AG04450 (cell line): ENCODE measurements around the gene CLCN1. TPM values are rescaled to one million over a fixed set of nuclear protein-coding genes. Genes with fewer than 3 reads are reported as not detected.

Experiments used
- CTCF ChIA-PET: fragments of 300-600, 350-600 bp; formaldehyde crosslinking; extraction: SDS; loops from one replicate; lab custom pipeline; 2022; ENCODE audit warnings: antibody characterized with exemption, inconsistent platforms; lab: Charles Lee
- POLR2A ChIA-PET: fragments of 350-600 bp; formaldehyde crosslinking; extraction: SDS; loops from one replicate; lab custom pipeline; 2021; ENCODE audit warnings: antibody characterized with exemption, inconsistent platforms; lab: Yijun Ruan, JAX
- DNase-seq: peaks from one replicate; pipeline ENCODE4 v3.0.0-alpha.2; 2011; ENCODE audit warnings: low read depth, low spot score
- H3K27ac ChIP-seq: one replicate; pipeline ENCODE4 v1.5.1; 2012; ENCODE audit warnings: low read depth, low read length, control low read depth
- H3K27me3 ChIP-seq: one replicate; pipeline ENCODE4 v1.6.0; 2012; ENCODE audit warnings: low read length; ENCODE audit not compliant: control insufficient read depth, insufficient read depth
- H3K4me3 ChIP-seq: 2 replicates; pipeline ENCODE4 v1.5.1; 2011; ENCODE audit warnings: mild to moderate bottlenecking, low read depth, low read length, control low read depth
- H3K9me3 ChIP-seq: 2 replicates; pipeline ENCODE4 v1.5.1; 2012; ENCODE audit warnings: low read length; ENCODE audit not compliant: control insufficient read depth, insufficient read depth
- CTCF ChIP-seq: IDR thresholded peaks from 2 replicates; pipeline ENCODE4 v1.5.1; 2011; ENCODE audit warnings: low read depth, low read length, control low read depth, inconsistent platforms
- polyA plus RNA-seq: library from polyadenylated mRNA; depleted of rRNA; stranded (reverse); fragments of >200 nt; gene quantifications from 2 replicates; pipeline ENCODE4 v1.2.3, GENCODE V29; 2011

CLCN1 gene
- polyA plus RNA-seq, 1 experiment, result not detected

GRCh38 chr7:143347950-143348349 is 32.0 kb downstream of the CLCN1 start:
- Histone ChIP-seq H3K27ac (no peak overlapping the region), H3K9me3 (no peaks in the 10 kb centered on the region; the same call in 1 of the 2 replicates), H3K27me3 (peaks cover 39% of the 10 kb centered on the region), H3K4me3 (no peak overlapping the region)
- POLR2A ChIA-PET, result no interaction called here
- CTCF ChIA-PET, result no interaction called here
- DNase-seq, result no peak
- no peak for TF ChIP-seq CTCF

- H3K27me3 ChIP-seq, result peaks cover 35% of the 10 kb centered on the region
- no peak overlapping the region for H3K27ac ChIP-seq
- DNase-seq, result no peak
- no peak overlapping the region for H3K4me3 ChIP-seq
- no peaks in the 10 kb centered on the region for H3K9me3 ChIP-seq
- POLR2A ChIA-PET, result no interaction called here
- CTCF ChIA-PET, result no interaction called here
- no peak for TF ChIP-seq CTCF
These were observed 35.1 kb downstream of the CLCN1 start for GRCh38 chr7:143351060-143351459.

- DNase-seq, result no peak
- no peak for TF ChIP-seq CTCF
- Histone ChIP-seq H3K27me3 (peaks cover 39% of the 10 kb centered on the region), H3K9me3 (no peaks in the 10 kb centered on the region), H3K27ac (no peak overlapping the region), H3K4me3 (no peak overlapping the region)
- ChIA-PET CTCF (no interaction called here), POLR2A (no interaction called here)
These were observed 35.7 kb downstream of the CLCN1 start for GRCh38 chr7:143351574-143351973.

- Histone ChIP-seq H3K27ac (no peak overlapping the region), H3K9me3 (no peaks in the 10 kb centered on the region), H3K27me3 (peaks cover 31% of the 10 kb centered on the region), H3K4me3 (no peak overlapping the region)
- no peak for TF ChIP-seq CTCF
- POLR2A ChIA-PET, result no interaction called here
- CTCF ChIA-PET, result no interaction called here
- DNase-seq, result no peak
These were observed 36.7 kb downstream of the CLCN1 start for GRCh38 chr7:143352531-143353002.

- TF ChIP-seq CTCF, result no peak
- Histone ChIP-seq H3K27me3 (peaks cover 18% of the 10 kb centered on the region), H3K4me3 (no peak overlapping the region), H3K9me3 (no peaks in the 10 kb centered on the region), H3K27ac (no peak overlapping the region)
- CTCF ChIA-PET, result interaction anchor here (1.0 kb wide), 1 partner anchor 113 kb away, joined by 3 read pairs; no protein-coding TSS in a partner anchor
- POLR2A ChIA-PET, result interaction anchor here (0.6 kb wide), 1 partner anchor 18 kb away, joined by 3 read pairs; no protein-coding TSS in a partner anchor
- no peak for DNase-seq
These were observed 38.5 kb downstream of the CLCN1 start for GRCh38 chr7:143354376-143354775.
